Stomach (tissue), 9 donors: ENCODE data around the gene CLN3. TPM values are rescaled to one million over a fixed set of nuclear protein-coding genes. Genes with fewer than 3 reads are reported as not detected.

ENCODE experiments used
- DNase-seq, 2 donors: peaks; one replicate each; pipeline versions ENCODE4 v3.0.0 to v3.0.0-alpha.2; 2013 to 2019
- H3K27ac ChIP-seq, 5 donors: fragments of 200-600 bp in 4 of 5; sonication (generic) in 4 of 5; one replicate each; pipeline ENCODE4 v1.5.1; 2013 to 2019; ENCODE audit warnings: mild to moderate bottlenecking in 1 of 5, moderate library complexity in 1 of 5
- H3K27me3 ChIP-seq, 3 donors: fragments of 200-600 bp; sonication (generic); one replicate each; pipeline ENCODE4 v1.5.1; 2017 to 2019; ENCODE audit warnings: mixed run types in 1 of 3
- H3K36me3 ChIP-seq, 4 donors: fragments of 200-600 bp; sonication (generic); 1 replicate in 3 of 4; 2 replicates in 1 of 4; pipeline ENCODE4 v1.5.1; 2016 to 2019
- H3K4me1 ChIP-seq, 4 donors: fragments of 200-600 bp; sonication (generic); one replicate each; pipeline ENCODE4 v1.5.1; 2016 to 2019
- H3K4me3 ChIP-seq, 4 donors: fragments of 200-600 bp; sonication (generic) in 3 of 4; one replicate each; pipeline ENCODE4 v1.5.1; 2016 to 2019; ENCODE audit warnings: mild to moderate bottlenecking in 1 of 4
- H3K9me3 ChIP-seq, 4 donors: fragments of 200-600 bp; sonication (generic); one replicate each; pipeline ENCODE4 v1.5.1; 2016 to 2019
- CTCF ChIP-seq, 7 experiments: fragments of 450-650 bp in 4 of 7; fragments of 200-600 bp in 3 of 7; sonication (generic) in 3 of 7; IDR thresholded peaks; one replicate each; pipeline ENCODE4 v1.5.1; 2016 to 2019; ENCODE audit warnings: antibody characterized with exemption in 7 of 7, control low read depth in 2 of 7, mild to moderate bottlenecking in 1 of 7
- EP300 ChIP-seq: sonication (generic); formaldehyde crosslinking; IDR thresholded peaks from one replicate; pipeline ENCODE4 v1.6.1; 2017; ENCODE audit warnings: antibody characterized with exemption
- POLR2A ChIP-seq, 4 donors: fragments of 450-650 bp; IDR thresholded peaks; one replicate each; pipeline ENCODE4 v1.6.1; 2016; ENCODE audit warnings: antibody characterized with exemption in 4 of 4, control low read depth in 2 of 4, mild to moderate bottlenecking in 1 of 4, moderate library complexity in 1 of 4
- POLR2AphosphoS5 ChIP-seq, 3 donors: sonication (generic); formaldehyde crosslinking; IDR thresholded peaks; one replicate each; pipeline ENCODE4 v1.6.1; 2016; ENCODE audit warnings: antibody characterized with exemption in 3 of 3
- WGBS, 5 donors: extraction: QIAGEN DNeasy Blood & Tissue Kit in 3 of 5; methylation state at CpG; one replicate each; pipeline versions ENCODE4 v1.1.5 to v1.1.7; 2013 to 2018; 5-methylcytosine and 5-hydroxymethylcytosine counted together
- intact Hi-C: fragments of 100-400 bp; cut with DNase I; formaldehyde crosslinking; loops from one replicate; pipeline ENCODE4 v1.15.1; 2023; ENCODE audit warnings: low total_unique reads
- polyA plus RNA-seq, 3 donors: library from polyadenylated mRNA; stranded (reverse); fragments of 200-250 nt; gene quantifications; one replicate each; pipeline ENCODE4 v1.2.3, GENCODE V29; 2013
- total RNA-seq, 5 donors: library from RNA; depleted of rRNA; stranded (reverse); fragments of >200 nt; gene quantifications; one replicate each; pipeline versions ENCODE4 v1.1.0 to v1.2.3, GENCODE V29; 2014 to 2016
- donor health status: healthy with polysubstance abuse.
- donor health status: Bipolar disorder and iron deficiency.
- donor health status: healthy.

CLN3 gene
- total and polyA plus RNA-seq, 8 donors: 6.6 to 55.6 (median 21.4) TPM

- H3K4me3 ChIP-seq: no peak overlapping the region
- no peaks in the 10 kb centered on the region for H3K36me3 ChIP-seq
- WGBS, 5 donors: 62 to 80% (median 70%) methylated on average over 3 of the region's 3 CpGs
- H3K9me3 ChIP-seq: no peaks in the 10 kb centered on the region
- peaks cover 0 to 15% (median 0%) of the 10 kb centered on the region in 3 donors for H3K27me3 ChIP-seq
- H3K4me1 ChIP-seq: peaks cover 0 to 14% (median 0%) of the 10 kb centered on the region in 4 donors
- H3K27ac ChIP-seq: no peak overlapping the region
- DNase-seq: no peak
- intact Hi-C loops: no loop called here
- no peak for TF ChIP-seq POLR2AphosphoS5 (IDR thresholded peaks at IDR 0.05)
- TF ChIP-seq CTCF (IDR thresholded peaks at IDR 0.05): no peak
- no peak for TF ChIP-seq POLR2A (IDR thresholded peaks at IDR 0.05)
- no peak for TF ChIP-seq EP300
Measured at GRCh38 chr16:28511031-28511430, 19.2 kb upstream of the CLN3 start.

GRCh38 chr16:28505489-28506137 lies 13.7 kb upstream of the CLN3 start:
- no peak for TF ChIP-seq POLR2AphosphoS5 (IDR thresholded peaks at IDR 0.05)
- no peak for TF ChIP-seq CTCF (IDR thresholded peaks at IDR 0.05)
- TF ChIP-seq POLR2A (IDR thresholded peaks at IDR 0.05): no peak
- no peak for TF ChIP-seq EP300
- no peak for DNase-seq
- WGBS, 5 donors: 63 to 78% (median 72%) methylated on average over 14 of the region's 14 CpGs
- Histone ChIP-seq H3K4me1 (peaks cover 0 to 14% (median 0%) of the 10 kb centered on the region in 4 donors), H3K27ac (no peak overlapping the region), H3K27me3 (peaks cover 0 to 20% (median 0%) of the 10 kb centered on the region in 3 donors), H3K36me3 (no peaks in the 10 kb centered on the region), H3K9me3 (no peaks in the 10 kb centered on the region), H3K4me3 (no peak overlapping the region)
- intact Hi-C loops: no loop called here

GRCh38 chr16:28504707-28505404 lies 13.0 kb upstream of the CLN3 start:
- no peak for TF ChIP-seq CTCF (IDR thresholded peaks at IDR 0.05)
- TF ChIP-seq POLR2A (IDR thresholded peaks at IDR 0.05): no peak
- TF ChIP-seq EP300: no peak
- no peak for TF ChIP-seq POLR2AphosphoS5 (IDR thresholded peaks at IDR 0.05)
- H3K27ac ChIP-seq: no peak overlapping the region
- no peak for DNase-seq
- peaks cover 0 to 20% (median 0%) of the 10 kb centered on the region in 3 donors for H3K27me3 ChIP-seq
- intact Hi-C loops: no loop called here
- H3K36me3 ChIP-seq: no peaks in the 10 kb centered on the region
- H3K4me1 ChIP-seq: peaks cover 0 to 14% (median 0%) of the 10 kb centered on the region in 4 donors
- 50 to 80% (median 66%) methylated on average over 7 to 8 of the region's 8 CpGs for WGBS, 5 donors
- H3K9me3 ChIP-seq: no peaks in the 10 kb centered on the region
- H3K4me3 ChIP-seq: no peak overlapping the region

- intact Hi-C loops: no loop called here
- peaks cover 0 to 20% (median 0%) of the 10 kb centered on the region in 3 donors for H3K27me3 ChIP-seq
- WGBS, 5 donors: 79 to 87% (median 82%) methylated on average over 8 to 15 of the region's 15 CpGs
Measured at GRCh38 chr16:28503470-28504259, 11.8 kb upstream of the CLN3 start.

More at GRCh38 chr16:28503470-28504259, 11.8 kb upstream of the CLN3 start:
- H3K36me3 ChIP-seq: no peaks in the 10 kb centered on the region
- DNase-seq: no peak
- no peaks in the 10 kb centered on the region for H3K9me3 ChIP-seq
- TF ChIP-seq POLR2A (IDR thresholded peaks at IDR 0.05) (no peak), EP300 (no peak), CTCF (IDR thresholded peaks at IDR 0.05) (no peak), POLR2AphosphoS5 (IDR thresholded peaks at IDR 0.05) (no peak)
- H3K27ac ChIP-seq: no peak overlapping the region
- no peak overlapping the region for H3K4me3 ChIP-seq
- peaks cover 0 to 14% (median 0%) of the 10 kb centered on the region in 4 donors for H3K4me1 ChIP-seq
